Lower lobe of right lung (tissue), 2 donors: ENCODE data around the gene ADGRV1. TPM values are rescaled to one million over a fixed set of nuclear protein-coding genes. Genes with fewer than 3 reads are reported as not detected.
"Not testable (repeated sequence)": the region's sequence is repeated elsewhere in the genome, so short reads cannot be mapped to it uniquely, and the experiment has no call there.

Experiments
- ATAC-seq, 2 donors: fragments of 200-7000 bp; cut with Tn5 transposase; one replicate each; pipeline ENCODE4 v1.9.1; 2020 to 2022; ENCODE audit warnings: mild to moderate bottlenecking in 2 of 2, moderate library complexity in 2 of 2
- DNase-seq: peaks from one replicate; pipeline ENCODE4 v3.0.0-alpha.2; 2020
- H3K27ac ChIP-seq: fragments of 200-600 bp; one replicate; pipeline ENCODE4 v1.8.0; 2022
- H3K27me3 ChIP-seq: fragments of 200-600 bp; one replicate; pipeline ENCODE4 v1.8.0; 2022; ENCODE audit warnings: low read depth
- H3K36me3 ChIP-seq: fragments of 200-600 bp; one replicate; pipeline ENCODE4 v1.8.0; 2022; ENCODE audit warnings: mild to moderate bottlenecking
- H3K4me1 ChIP-seq: fragments of 200-600 bp; one replicate; pipeline ENCODE4 v1.8.0; 2022
- H3K4me3 ChIP-seq: fragments of 200-600 bp; one replicate; pipeline ENCODE4 v1.8.0; 2022; ENCODE audit warnings: mild to moderate bottlenecking
- H3K9me3 ChIP-seq: fragments of 200-600 bp; one replicate; pipeline ENCODE4 v1.8.0; 2022
- CTCF ChIP-seq: fragments of 200-600 bp; IDR thresholded peaks from one replicate; pipeline ENCODE4 v1.8.0; 2022; ENCODE audit warnings: antibody characterized with exemption, mild to moderate bottlenecking
- intact Hi-C: fragments of 100-400 bp; cut with DNase I; formaldehyde crosslinking; loops from one replicate; pipeline ENCODE4 v1.11.0; 2022
- total RNA-seq: library from RNA; stranded (reverse); fragmentation: NEBNext Ultra II Directional; extraction: Animal tissue kit (Norgen Biotek cat#: 25700); gene quantifications from one replicate; pipeline ENCODE4 v1.2.1, GENCODE V29; 2021
- donor health status: DM: no; HTN: yes; CAD: no; lungs with severe emphysema.

Gene ADGRV1
- total RNA-seq, 1 donor from 2014 or later = 49.7 TPM

- Histone ChIP-seq H3K27ac (no peak overlapping the region), H3K36me3 (no peaks in the 10 kb centered on the region), H3K4me3 (no peak overlapping the region), H3K4me1 (peaks cover 20% of the 10 kb centered on the region), H3K27me3 (no peaks in the 10 kb centered on the region), H3K9me3 (no peaks in the 10 kb centered on the region)
- TF ChIP-seq CTCF = no peak
- intact Hi-C loops = no loop called here
- ATAC-seq (no peak), DNase-seq (no peak)
These were observed 495.1 kb downstream of the ADGRV1 start for GRCh38 chr5:91053741-91054025.

- H3K27me3 ChIP-seq = no peaks in the 10 kb centered on the region
- H3K4me3 ChIP-seq = no peak overlapping the region
- intact Hi-C loops = no loop called here
- no peak overlapping the region for H3K27ac ChIP-seq
- H3K36me3 ChIP-seq = no peaks in the 10 kb centered on the region
- ATAC-seq = no peak
- no peak for DNase-seq
- TF ChIP-seq CTCF = no peak
- peaks cover 14% of the 10 kb centered on the region for H3K4me1 ChIP-seq
- H3K9me3 ChIP-seq = no peaks in the 10 kb centered on the region
These were observed 499.6 kb downstream of the ADGRV1 start for GRCh38 chr5:91058155-91058554.

GRCh38 chr5:91058575-91058974, 500.0 kb downstream of the ADGRV1 start:
- Histone ChIP-seq H3K36me3 (no peaks in the 10 kb centered on the region), H3K4me3 (no peak overlapping the region), H3K27ac (no peak overlapping the region), H3K27me3 (no peaks in the 10 kb centered on the region), H3K4me1 (peaks cover 14% of the 10 kb centered on the region), H3K9me3 (no peaks in the 10 kb centered on the region)
- no peak for TF ChIP-seq CTCF
- peak; percentile 56 to 78 for ATAC-seq
- intact Hi-C loops = no loop called here
- DNase-seq = no peak

GRCh38 chr5:91059409-91059808, 500.8 kb downstream of the ADGRV1 start:
- no peak for TF ChIP-seq CTCF
- Histone ChIP-seq H3K9me3 (no peaks in the 10 kb centered on the region), H3K36me3 (no peaks in the 10 kb centered on the region), H3K4me1 (peaks cover 11% of the 10 kb centered on the region), H3K27ac (no peak overlapping the region), H3K27me3 (no peaks in the 10 kb centered on the region), H3K4me3 (no peak overlapping the region)
- DNase-seq (no peak), ATAC-seq (peak in 1 of 2 donors; percentile 38)
- intact Hi-C loops = no loop called here

- intact Hi-C loops = no loop called here
- no peak for TF ChIP-seq CTCF
- Histone ChIP-seq H3K4me3 (no peak overlapping the region), H3K9me3 (no peaks in the 10 kb centered on the region), H3K27me3 (no peaks in the 10 kb centered on the region), H3K4me1 (peaks cover 10% of the 10 kb centered on the region), H3K36me3 (no peaks in the 10 kb centered on the region), H3K27ac (no peak overlapping the region)
- ATAC-seq (no peak), DNase-seq (no peak)
These were observed 502.5 kb downstream of the ADGRV1 start for GRCh38 chr5:91061094-91061493.

GRCh38 chr5:91061946-91062562, 503.5 kb downstream of the ADGRV1 start:
- intact Hi-C loops = no loop called here
- Histone ChIP-seq H3K4me3 (no peak overlapping the region), H3K27me3 (no peaks in the 10 kb centered on the region), H3K36me3 (no peaks in the 10 kb centered on the region), H3K4me1 (peaks cover 10% of the 10 kb centered on the region), H3K27ac (no peak overlapping the region), H3K9me3 (no peaks in the 10 kb centered on the region)
- ATAC-seq = no peak
- TF ChIP-seq CTCF = no peak
- no peak for DNase-seq

GRCh38 chr5:91063098-91063690, 504.6 kb downstream of the ADGRV1 start:
- DNase-seq, H3K4me1 ChIP-seq, H3K4me3 ChIP-seq, H3K27me3 ChIP-seq, intact Hi-C loops, H3K9me3 ChIP-seq, H3K36me3 ChIP-seq, ATAC-seq, H3K27ac ChIP-seq: not testable (repeated sequence)
